Right renal pelvis (tissue), 4 donors: ENCODE data around the gene RBM18. TPM values are rescaled to one million over a fixed set of nuclear protein-coding genes. Genes with fewer than 3 reads are reported as not detected.

Source experiments
- DNase-seq, 4 donors: peaks; one replicate each; pipeline ENCODE4 v3.0.0-alpha.2; 2013; ENCODE audit warnings: low read depth in 4 of 4, low spot score in 3 of 4, missing footprints in 1 of 4
- polyA plus RNA-seq, 4 donors: library from polyadenylated mRNA; unstranded; fragments of 120-200 nt; gene quantifications; one replicate each; pipeline ENCODE4 v1.2.1, GENCODE V29; 2013; ENCODE audit not compliant: insufficient read length in 4 of 4

The RBM18 gene
- polyA plus RNA-seq, 4 donors, result 33.9 to 41.9 (median 38.9) TPM

- DNase-seq, result no peak
Observed at GRCh38 chr9:122207096-122207495, 57.5 kb downstream of the RBM18 start.

- no peak for DNase-seq
Observed at GRCh38 chr9:122206118-122207046, 58.3 kb downstream of the RBM18 start.

GRCh38 chr9:122205176-122205575 lies 59.5 kb downstream of the RBM18 start:
- no peak for DNase-seq

- DNase-seq, result no peak
Observed at GRCh38 chr9:122204491-122204890, 60.1 kb downstream of the RBM18 start.

GRCh38 chr9:122204055-122204454 lies 60.6 kb downstream of the RBM18 start:
- DNase-seq, result no peak

- no peak for DNase-seq
Observed at GRCh38 chr9:122202111-122202510, 62.5 kb downstream of the RBM18 start.

GRCh38 chr9:122201641-122202040 lies 63.0 kb downstream of the RBM18 start:
- DNase-seq, result no peak

GRCh38 chr9:122200960-122201595 lies 63.6 kb downstream of the RBM18 start:
- no peak for DNase-seq

GRCh38 chr9:122197882-122198281 lies 66.8 kb downstream of the RBM18 start:
- no peak for DNase-seq

- no peak for DNase-seq
Observed at GRCh38 chr9:122197426-122197825, 67.2 kb downstream of the RBM18 start.

GRCh38 chr9:122195875-122196274 lies 68.8 kb downstream of the RBM18 start:
- no peak for DNase-seq

- DNase-seq, result no peak
Observed at GRCh38 chr9:122193651-122194050, 71.0 kb downstream of the RBM18 start.

- no peak for DNase-seq
Observed at GRCh38 chr9:122192914-122193525, 71.6 kb downstream of the RBM18 start.

GRCh38 chr9:122192261-122192875 lies 72.3 kb downstream of the RBM18 start:
- DNase-seq, result no peak

GRCh38 chr9:122191584-122191983 lies 73.1 kb downstream of the RBM18 start:
- DNase-seq, result no peak

GRCh38 chr9:122190597-122191381 lies 73.9 kb downstream of the RBM18 start:
- DNase-seq, result no peak

GRCh38 chr9:122188369-122188768 lies 76.3 kb downstream of the RBM18 start:
- no peak for DNase-seq
